GM23338 (cell line): Measurements from ENCODE around the gene LIME1. TPM values are rescaled to one million over a fixed set of nuclear protein-coding genes. Genes with fewer than 3 reads are reported as not detected.

ENCODE experiments used
- ATAC-seq: fragments of 200-7000 bp; cut with Tn5 transposase; 3 replicates; pipeline ENCODE4 v1.9.1; 2020
- DNase-seq: peaks from one replicate; pipeline ENCODE4 v3.0.0-alpha.2; 2015; ENCODE audit warnings: low spot score
- H2AFZ ChIP-seq: fragments of 200-600 bp; sonication (generic); 2 replicates; pipeline ENCODE4 v1.8.0; 2016; ENCODE audit warnings: antibody characterized with exemption, mild to moderate bottlenecking, moderate library complexity
- H3F3A ChIP-seq: fragments of 200-600 bp; sonication (generic); replicated peaks from 2 replicates; pipeline ENCODE4 v1.8.0; 2017; ENCODE audit warnings: antibody characterized with exemption, mixed run types, low read depth
- H3K27ac ChIP-seq: fragments of 200-600 bp; sonication (generic); 2 replicates; pipeline ENCODE4 v1.6.1; 2016; ENCODE audit warnings: low read depth
- H3K27me3 ChIP-seq: fragments of 200-600 bp; sonication (generic); 2 replicates; pipeline ENCODE4 v1.8.0; 2016; ENCODE audit warnings: mild to moderate bottlenecking, mixed run types, moderate library complexity; ENCODE audit not compliant: insufficient read depth
- H3K36me3 ChIP-seq: fragments of 200-600 bp; sonication (generic); 2 replicates; pipeline ENCODE4 v1.8.0; 2016; ENCODE audit warnings: mild to moderate bottlenecking; ENCODE audit not compliant: insufficient read depth
- H3K4me1 ChIP-seq: fragments of 200-600 bp; sonication (generic); 2 replicates; pipeline ENCODE4 v1.8.0; 2016; ENCODE audit warnings: mild to moderate bottlenecking, moderate library complexity; ENCODE audit not compliant: insufficient read depth
- H3K4me2 ChIP-seq: fragments of 200-600 bp; sonication (generic); 2 replicates; pipeline ENCODE4 v1.7.1; 2017; ENCODE audit warnings: mixed run types
- H3K4me3 ChIP-seq: fragments of 200-600 bp; sonication (generic); 2 replicates; pipeline ENCODE4 v1.6.1; 2016; ENCODE audit warnings: mixed run types
- H3K79me2 ChIP-seq: fragments of 200-600 bp; sonication (generic); replicated peaks from 2 replicates; pipeline ENCODE4 v1.8.0; 2017; ENCODE audit warnings: mild to moderate bottlenecking; ENCODE audit not compliant: insufficient read depth
- H3K9me2 ChIP-seq: fragments of 200-600 bp; sonication (generic); 2 replicates; pipeline ENCODE4 v1.8.0; 2017; ENCODE audit not compliant: insufficient read depth
- H4K20me1 ChIP-seq: fragments of 200-600 bp; sonication (generic); replicated peaks from 2 replicates; pipeline ENCODE4 v1.8.0; 2017; ENCODE audit warnings: mild to moderate bottlenecking; ENCODE audit not compliant: insufficient read depth
- H3K27ac Mint-ChIP-seq: 2 replicates; pipeline ENCODE4 v1.8.0; 2020; ENCODE audit warnings: inconsistent platforms, mild to moderate bottlenecking, moderate library complexity, mixed read lengths
- H3K27me3 Mint-ChIP-seq: 3 replicates; pipeline ENCODE4 v1.8.0; 2022; ENCODE audit warnings: low read depth, mild to moderate bottlenecking, moderate library complexity, mixed read lengths, inconsistent platforms; ENCODE audit not compliant: insufficient read depth, poor library complexity
- H3K36me3 Mint-ChIP-seq: 3 replicates; pipeline ENCODE4 v1.8.0; 2021; ENCODE audit warnings: low read depth, mild to moderate bottlenecking, inconsistent platforms, moderate library complexity, mixed read lengths
- H3K4me1 Mint-ChIP-seq: 3 replicates; pipeline ENCODE4 v1.8.0; 2020; ENCODE audit warnings: mild to moderate bottlenecking, inconsistent platforms, mixed read lengths
- H3K4me3 Mint-ChIP-seq: 3 replicates; pipeline ENCODE4 v1.8.0; 2021; ENCODE audit warnings: moderate library complexity, mild to moderate bottlenecking, inconsistent platforms, mixed read lengths
- H3K9me3 Mint-ChIP-seq: 3 replicates; pipeline ENCODE4 v1.8.0; 2020; ENCODE audit warnings: moderate library complexity, mild to moderate bottlenecking, inconsistent platforms, mixed read lengths
- CREB1 ChIP-seq: fragments of 250-450 bp; sonication (Bioruptor Pico); IDR thresholded peaks from 2 replicates; pipeline ENCODE4 v1.5.0; 2020; ENCODE audit warnings: low read depth, mild to moderate bottlenecking, moderate library complexity
- EZH2 ChIP-seq: fragments of 200-600 bp; sonication (generic); IDR thresholded peaks from one replicate; pipeline ENCODE4 v1.8.0; 2017; ENCODE audit warnings: antibody characterized with exemption, mild to moderate bottlenecking, low read depth; ENCODE audit not compliant: unreplicated experiment
- EZH2phosphoT487 ChIP-seq: fragments of 200-600 bp; sonication (generic); IDR thresholded peaks from one replicate; pipeline ENCODE4 v1.8.1; 2018; ENCODE audit warnings: antibody characterized with exemption; ENCODE audit not compliant: unreplicated experiment
- JUNB ChIP-seq: IDR thresholded peaks from one replicate; pipeline ENCODE4 v1.6.1; 2016; ENCODE audit warnings: antibody characterized with exemption; ENCODE audit not compliant: unreplicated experiment
- NANOG ChIP-seq: IDR thresholded peaks from 2 replicates; pipeline ENCODE4 v1.6.1; 2016; ENCODE audit warnings: antibody characterized with exemption, borderline replicate concordance
- POLR2AphosphoS5 ChIP-seq: IDR thresholded peaks from 2 replicates; pipeline ENCODE4 v1.6.1; 2016; ENCODE audit warnings: antibody characterized with exemption, low read depth
- STAT1 ChIP-seq: IDR thresholded peaks from one replicate; pipeline ENCODE4 v1.6.1; 2016; ENCODE audit warnings: antibody characterized with exemption; ENCODE audit not compliant: unreplicated experiment
- ZNF114 ChIP-seq: fragments of 250-450 bp; sonication (Bioruptor Pico); IDR thresholded peaks from 2 replicates; pipeline ENCODE4 v1.5.0; 2020; ENCODE audit warnings: mild to moderate bottlenecking, moderate library complexity
- ZNF331 ChIP-seq: fragments of 250-450 bp; sonication (Bioruptor Pico); IDR thresholded peaks from 2 replicates; pipeline ENCODE4 v1.5.0; 2020; ENCODE audit warnings: low read depth, mild to moderate bottlenecking, moderate library complexity
- polyA plus RNA-seq: library from polyadenylated mRNA; unstranded; fragments of >200 nt; fragmentation: Nextera tagmentation; extraction: Ambion mirVana; gene quantifications from 2 replicates; pipeline ENCODE4 v1.2.1, GENCODE V29; 2016
- total RNA-seq: library from RNA; depleted of rRNA; stranded (reverse); fragments of >200 nt; shearing (Covaris generic); gene quantifications from 2 replicates; pipeline ENCODE4 v1.2.3, GENCODE V29; 2014
- TF ChIP-seq, protein P1 (sequence below): IDR thresholded peaks from one replicate; pipeline ENCODE4 v1.6.1; 2018; ENCODE audit warnings: antibody characterized with exemption; ENCODE audit not compliant: unreplicated experiment
- TF ChIP-seq, protein P2 (sequence below): fragments of 250-450 bp; sonication (Bioruptor Pico); IDR thresholded peaks from 2 replicates; pipeline ENCODE4 v1.5.0; 2020; ENCODE audit warnings: mild to moderate bottlenecking, moderate library complexity
- TF ChIP-seq, protein P3 (sequence below): IDR thresholded peaks from 2 replicates; pipeline ENCODE4 v1.6.1; 2016; ENCODE audit warnings: antibody characterized with exemption
- TF ChIP-seq, protein P4 (sequence below), 2 experiments: fragments of 200-600 bp in 1 of 2; sonication (generic) in 1 of 2; conservative IDR thresholded peaks; 2 replicates each; pipeline versions ENCODE4 v1.5.1 to v1.6.1; 2016 to 2017; ENCODE audit warnings: antibody characterized with exemption in 2 of 2, low read depth in 2 of 2, mild to moderate bottlenecking in 2 of 2, moderate library complexity in 1 of 2

The LIME1 gene
- total and polyA plus RNA-seq, 2 experiments from 2014 or later = 4.7 to 12.2 TPM

DNA sequence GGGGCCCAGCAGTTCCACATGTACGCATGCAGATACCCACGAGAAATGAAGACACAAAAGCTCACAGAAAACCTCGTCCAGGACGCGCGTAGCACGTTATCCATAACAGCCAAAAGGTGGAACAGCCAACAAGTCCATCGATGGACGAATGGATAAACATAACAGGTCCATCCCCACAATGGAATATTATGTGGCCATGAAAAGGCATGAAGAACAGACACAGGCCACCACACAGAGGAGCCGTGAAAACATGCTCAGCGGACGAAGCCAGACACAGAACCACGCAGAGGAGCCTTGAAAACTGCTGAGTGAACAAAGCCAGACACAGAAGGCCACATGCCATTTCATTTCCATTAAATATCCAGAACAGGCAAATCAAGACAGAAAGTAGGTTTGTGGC is 41.1 kb downstream of the LIME1 start:
- no peak for ATAC-seq
- Histone ChIP-seq H3K27me3 (no peaks in the 10 kb centered on the region), H3K4me1 (peaks cover 5% of the 10 kb centered on the region; the same call in 1 of the 2 replicates), H3K36me3 (no peaks in the 10 kb centered on the region), H4K20me1 (no peaks in the 10 kb centered on the region; the same call in 1 of the 2 replicates), H3K79me2 (peaks cover 16% of the 10 kb centered on the region), H3K27ac (no peak overlapping the region), H3K4me2 (no peak overlapping the region), H3K9me2 (no peaks in the 10 kb centered on the region), H3F3A (peaks cover 15% of the 10 kb centered on the region; the same call in 1 of the 2 replicates), H3K4me3 (no peak overlapping the region), H2AFZ (no peak overlapping the region)
- no peak overlapping the region for H3K27ac Mint-ChIP-seq
- H3K36me3 Mint-ChIP-seq = peaks cover 3% of the 10 kb centered on the region; the same call in 1 of the 3 replicates
- peaks cover 16% of the 10 kb centered on the region for H3K4me1 Mint-ChIP-seq
- no peak for DNase-seq
- peaks cover 17% of the 10 kb centered on the region for H3K27me3 Mint-ChIP-seq
- no peaks in the 10 kb centered on the region; the same call in 2 of the 3 replicates for H3K9me3 Mint-ChIP-seq
- TF ChIP-seq EZH2 (no peak), JUNB (no peak), STAT1 (no peak), NANOG (no peak), CREB1 (no peak), EZH2phosphoT487 (no peak), POLR2AphosphoS5 (no peak), ZNF114 (CRISPR knock-in tag) (no peak), ZNF331 (no peak)
- TF ChIP-seq, protein P1, sequence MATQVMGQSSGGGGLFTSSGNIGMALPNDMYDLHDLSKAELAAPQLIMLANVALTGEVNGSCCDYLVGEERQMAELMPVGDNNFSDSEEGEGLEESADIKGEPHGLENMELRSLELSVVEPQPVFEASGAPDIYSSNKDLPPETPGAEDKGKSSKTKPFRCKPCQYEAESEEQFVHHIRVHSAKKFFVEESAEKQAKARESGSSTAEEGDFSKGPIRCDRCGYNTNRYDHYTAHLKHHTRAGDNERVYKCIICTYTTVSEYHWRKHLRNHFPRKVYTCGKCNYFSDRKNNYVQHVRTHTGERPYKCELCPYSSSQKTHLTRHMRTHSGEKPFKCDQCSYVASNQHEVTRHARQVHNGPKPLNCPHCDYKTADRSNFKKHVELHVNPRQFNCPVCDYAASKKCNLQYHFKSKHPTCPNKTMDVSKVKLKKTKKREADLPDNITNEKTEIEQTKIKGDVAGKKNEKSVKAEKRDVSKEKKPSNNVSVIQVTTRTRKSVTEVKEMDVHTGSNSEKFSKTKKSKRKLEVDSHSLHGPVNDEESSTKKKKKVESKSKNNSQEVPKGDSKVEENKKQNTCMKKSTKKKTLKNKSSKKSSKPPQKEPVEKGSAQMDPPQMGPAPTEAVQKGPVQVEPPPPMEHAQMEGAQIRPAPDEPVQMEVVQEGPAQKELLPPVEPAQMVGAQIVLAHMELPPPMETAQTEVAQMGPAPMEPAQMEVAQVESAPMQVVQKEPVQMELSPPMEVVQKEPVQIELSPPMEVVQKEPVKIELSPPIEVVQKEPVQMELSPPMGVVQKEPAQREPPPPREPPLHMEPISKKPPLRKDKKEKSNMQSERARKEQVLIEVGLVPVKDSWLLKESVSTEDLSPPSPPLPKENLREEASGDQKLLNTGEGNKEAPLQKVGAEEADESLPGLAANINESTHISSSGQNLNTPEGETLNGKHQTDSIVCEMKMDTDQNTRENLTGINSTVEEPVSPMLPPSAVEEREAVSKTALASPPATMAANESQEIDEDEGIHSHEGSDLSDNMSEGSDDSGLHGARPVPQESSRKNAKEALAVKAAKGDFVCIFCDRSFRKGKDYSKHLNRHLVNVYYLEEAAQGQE = no peak
- TF ChIP-seq, protein P2, sequence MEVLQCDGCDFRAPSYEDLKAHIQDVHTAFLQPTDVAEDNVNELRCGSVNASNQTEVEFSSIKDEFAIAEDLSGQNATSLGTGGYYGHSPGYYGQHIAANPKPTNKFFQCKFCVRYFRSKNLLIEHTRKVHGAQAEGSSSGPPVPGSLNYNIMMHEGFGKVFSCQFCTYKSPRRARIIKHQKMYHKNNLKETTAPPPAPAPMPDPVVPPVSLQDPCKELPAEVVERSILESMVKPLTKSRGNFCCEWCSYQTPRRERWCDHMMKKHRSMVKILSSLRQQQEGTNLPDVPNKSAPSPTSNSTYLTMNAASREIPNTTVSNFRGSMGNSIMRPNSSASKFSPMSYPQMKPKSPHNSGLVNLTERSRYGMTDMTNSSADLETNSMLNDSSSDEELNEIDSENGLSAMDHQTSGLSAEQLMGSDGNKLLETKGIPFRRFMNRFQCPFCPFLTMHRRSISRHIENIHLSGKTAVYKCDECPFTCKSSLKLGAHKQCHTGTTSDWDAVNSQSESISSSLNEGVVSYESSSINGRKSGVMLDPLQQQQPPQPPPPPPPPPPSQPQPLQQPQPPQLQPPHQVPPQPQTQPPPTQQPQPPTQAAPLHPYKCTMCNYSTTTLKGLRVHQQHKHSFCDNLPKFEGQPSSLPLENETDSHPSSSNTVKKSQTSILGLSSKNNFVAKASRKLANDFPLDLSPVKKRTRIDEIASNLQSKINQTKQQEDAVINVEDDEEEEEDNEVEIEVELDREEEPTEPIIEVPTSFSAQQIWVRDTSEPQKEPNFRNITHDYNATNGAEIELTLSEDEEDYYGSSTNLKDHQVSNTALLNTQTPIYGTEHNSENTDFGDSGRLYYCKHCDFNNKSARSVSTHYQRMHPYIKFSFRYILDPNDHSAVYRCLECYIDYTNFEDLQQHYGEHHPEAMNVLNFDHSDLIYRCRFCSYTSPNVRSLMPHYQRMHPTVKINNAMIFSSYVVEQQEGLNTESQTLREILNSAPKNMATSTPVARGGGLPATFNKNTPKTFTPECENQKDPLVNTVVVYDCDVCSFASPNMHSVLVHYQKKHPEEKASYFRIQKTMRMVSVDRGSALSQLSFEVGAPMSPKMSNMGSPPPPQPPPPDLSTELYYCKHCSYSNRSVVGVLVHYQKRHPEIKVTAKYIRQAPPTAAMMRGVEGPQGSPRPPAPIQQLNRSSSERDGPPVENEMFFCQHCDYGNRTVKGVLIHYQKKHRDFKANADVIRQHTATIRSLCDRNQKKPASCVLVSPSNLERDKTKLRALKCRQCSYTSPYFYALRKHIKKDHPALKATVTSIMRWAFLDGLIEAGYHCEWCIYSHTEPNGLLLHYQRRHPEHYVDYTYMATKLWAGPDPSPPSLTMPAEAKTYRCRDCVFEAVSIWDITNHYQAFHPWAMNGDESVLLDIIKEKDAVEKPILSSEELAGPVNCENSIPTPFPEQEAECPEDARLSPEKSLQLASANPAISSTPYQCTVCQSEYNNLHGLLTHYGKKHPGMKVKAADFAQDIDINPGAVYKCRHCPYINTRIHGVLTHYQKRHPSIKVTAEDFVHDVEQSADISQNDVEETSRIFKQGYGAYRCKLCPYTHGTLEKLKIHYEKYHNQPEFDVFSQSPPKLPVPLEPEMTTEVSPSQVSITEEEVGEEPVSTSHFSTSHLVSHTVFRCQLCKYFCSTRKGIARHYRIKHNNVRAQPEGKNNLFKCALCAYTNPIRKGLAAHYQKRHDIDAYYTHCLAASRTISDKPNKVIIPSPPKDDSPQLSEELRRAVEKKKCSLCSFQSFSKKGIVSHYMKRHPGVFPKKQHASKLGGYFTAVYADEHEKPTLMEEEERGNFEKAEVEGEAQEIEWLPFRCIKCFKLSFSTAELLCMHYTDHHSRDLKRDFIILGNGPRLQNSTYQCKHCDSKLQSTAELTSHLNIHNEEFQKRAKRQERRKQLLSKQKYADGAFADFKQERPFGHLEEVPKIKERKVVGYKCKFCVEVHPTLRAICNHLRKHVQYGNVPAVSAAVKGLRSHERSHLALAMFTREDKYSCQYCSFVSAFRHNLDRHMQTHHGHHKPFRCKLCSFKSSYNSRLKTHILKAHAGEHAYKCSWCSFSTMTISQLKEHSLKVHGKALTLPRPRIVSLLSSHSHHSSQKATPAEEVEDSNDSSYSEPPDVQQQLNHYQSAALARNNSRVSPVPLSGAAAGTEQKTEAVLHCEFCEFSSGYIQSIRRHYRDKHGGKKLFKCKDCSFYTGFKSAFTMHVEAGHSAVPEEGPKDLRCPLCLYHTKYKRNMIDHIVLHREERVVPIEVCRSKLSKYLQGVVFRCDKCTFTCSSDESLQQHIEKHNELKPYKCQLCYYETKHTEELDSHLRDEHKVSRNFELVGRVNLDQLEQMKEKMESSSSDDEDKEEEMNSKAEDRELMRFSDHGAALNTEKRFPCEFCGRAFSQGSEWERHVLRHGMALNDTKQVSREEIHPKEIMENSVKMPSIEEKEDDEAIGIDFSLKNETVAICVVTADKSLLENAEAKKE (CRISPR knock-in tag) = no peak
- TF ChIP-seq, protein P3, sequence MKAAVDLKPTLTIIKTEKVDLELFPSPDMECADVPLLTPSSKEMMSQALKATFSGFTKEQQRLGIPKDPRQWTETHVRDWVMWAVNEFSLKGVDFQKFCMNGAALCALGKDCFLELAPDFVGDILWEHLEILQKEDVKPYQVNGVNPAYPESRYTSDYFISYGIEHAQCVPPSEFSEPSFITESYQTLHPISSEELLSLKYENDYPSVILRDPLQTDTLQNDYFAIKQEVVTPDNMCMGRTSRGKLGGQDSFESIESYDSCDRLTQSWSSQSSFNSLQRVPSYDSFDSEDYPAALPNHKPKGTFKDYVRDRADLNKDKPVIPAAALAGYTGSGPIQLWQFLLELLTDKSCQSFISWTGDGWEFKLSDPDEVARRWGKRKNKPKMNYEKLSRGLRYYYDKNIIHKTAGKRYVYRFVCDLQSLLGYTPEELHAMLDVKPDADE = no peak
- TF ChIP-seq, protein P4, sequence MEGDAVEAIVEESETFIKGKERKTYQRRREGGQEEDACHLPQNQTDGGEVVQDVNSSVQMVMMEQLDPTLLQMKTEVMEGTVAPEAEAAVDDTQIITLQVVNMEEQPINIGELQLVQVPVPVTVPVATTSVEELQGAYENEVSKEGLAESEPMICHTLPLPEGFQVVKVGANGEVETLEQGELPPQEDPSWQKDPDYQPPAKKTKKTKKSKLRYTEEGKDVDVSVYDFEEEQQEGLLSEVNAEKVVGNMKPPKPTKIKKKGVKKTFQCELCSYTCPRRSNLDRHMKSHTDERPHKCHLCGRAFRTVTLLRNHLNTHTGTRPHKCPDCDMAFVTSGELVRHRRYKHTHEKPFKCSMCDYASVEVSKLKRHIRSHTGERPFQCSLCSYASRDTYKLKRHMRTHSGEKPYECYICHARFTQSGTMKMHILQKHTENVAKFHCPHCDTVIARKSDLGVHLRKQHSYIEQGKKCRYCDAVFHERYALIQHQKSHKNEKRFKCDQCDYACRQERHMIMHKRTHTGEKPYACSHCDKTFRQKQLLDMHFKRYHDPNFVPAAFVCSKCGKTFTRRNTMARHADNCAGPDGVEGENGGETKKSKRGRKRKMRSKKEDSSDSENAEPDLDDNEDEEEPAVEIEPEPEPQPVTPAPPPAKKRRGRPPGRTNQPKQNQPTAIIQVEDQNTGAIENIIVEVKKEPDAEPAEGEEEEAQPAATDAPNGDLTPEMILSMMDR (conservative IDR thresholded peaks at IDR 0.05; ENCODE audit: low read depth in 2 of 2) = no peak
- no peak overlapping the region for H3K4me3 Mint-ChIP-seq
